Spleen (tissue), 7 donors: ENCODE measurements around the gene PHRF1.
A peak's percentile ranks its signal among the peaks of the same experiment; 100 is the strongest.

Experiments used
- CTCF ChIP-seq, 11 experiments: fragments of 200-600 bp in 7 of 11; fragments of 450-650 bp in 4 of 11; sonication (generic) in 4 of 11; IDR thresholded peaks in 8 of 11; conservative IDR thresholded peaks in 3 of 11; 1 replicate in 7 of 11; 2 replicates in 4 of 11; pipeline versions ENCODE4 v1.4.0 to v1.8.0; 2016 to 2021; ENCODE audit warnings: antibody characterized with exemption in 11 of 11, inconsistent platforms in 4 of 11, mild to moderate bottlenecking in 1 of 11
- POLR2AphosphoS5 ChIP-seq, 3 donors: sonication (generic); formaldehyde crosslinking; IDR thresholded peaks; one replicate each; pipeline ENCODE4 v1.5.1; 2017; ENCODE audit warnings: antibody characterized with exemption in 3 of 3
- donor health status: DM: no; HTN: no; CAD: no; lungs with moderate emphysema.
- donor health status: DM: no; HTN: no; CAD: no.
- donor health status: DM: no; HTN: no; CAD: no.

GRCh38 chr11:535519-536454 is 40.5 kb upstream of the PHRF1 start, which contains the start of gene HRAS:
- TF ChIP-seq CTCF (IDR thresholded peaks at IDR 0.05 in 8 of 11, conservative IDR thresholded peaks at IDR 0.05 in 3 of 11) (peak in 3 of 11 experiments; percentile 21 to 33 (median 30)), POLR2AphosphoS5 (IDR thresholded peaks at IDR 0.05) (peak; percentile 83 to 91 (median 90))
